SK-N-SH (cell line): ENCODE data around the gene FABP3. TPM values are rescaled to one million over a fixed set of nuclear protein-coding genes. Genes with fewer than 3 reads are reported as not detected.

Experiments
- CTCF ChIA-PET: fragments of 300-600, 350-600 bp; formaldehyde crosslinking; extraction: SDS; loops from one replicate; lab custom pipeline; 2021; lab: Yijun Ruan, JAX
- POLR2A ChIA-PET: fragments of 350-600 bp; sonication (Branson Sonifier 250); formaldehyde crosslinking; extraction: SDS; loops from one replicate; lab custom pipeline; 2020; ENCODE audit warnings: antibody characterized with exemption, inconsistent platforms; lab: Yijun Ruan, JAX
- DNase-seq: peaks from one replicate; pipeline ENCODE4 v3.0.0; 2012
- H2AFZ ChIP-seq: fragments of 200-600 bp; sonication (generic); 2 replicates; pipeline ENCODE4 v1.8.1; 2016; ENCODE audit warnings: antibody characterized with exemption, mild to moderate bottlenecking, low read depth
- H3F3A ChIP-seq: fragments of 200-600 bp; sonication (generic); replicated peaks from 2 replicates; pipeline ENCODE3; 2016; ENCODE audit warnings: antibody characterized with exemption, mild to moderate bottlenecking; ENCODE audit not compliant: insufficient read depth
- H3K27ac ChIP-seq, 2 experiments: fragments of 200-500 bp in 1 of 2; fragments of 200-600 bp in 1 of 2; sonication (Bioruptor generic) in 1 of 2; sonication (generic), shearing (Covaris generic) in 1 of 2; 2 replicates each; pipeline versions ENCODE4 v1.5.1 to v1.6.1; 2014 to 2016; ENCODE audit warnings: low read depth in 2 of 2, inconsistent platforms in 1 of 2, low read length in 1 of 2, mild to moderate bottlenecking in 1 of 2, mixed read lengths in 1 of 2
- H3K27me3 ChIP-seq: fragments of 200-600 bp; sonication (generic), shearing (Covaris generic); 2 replicates; pipeline ENCODE4 v1.6.1; 2016; ENCODE audit warnings: mixed run types; ENCODE audit not compliant: insufficient read depth
- H3K36me3 ChIP-seq, 2 experiments: fragments of 200-500 bp in 1 of 2; fragments of 200-600 bp in 1 of 2; sonication (Bioruptor generic) in 1 of 2; sonication (generic) in 1 of 2; replicated peaks in 1 of 2; 2 replicates each; pipeline versions ENCODE3 to v1.5.1; 2014 to 2016; ENCODE audit warnings: low read length in 1 of 2, mild to moderate bottlenecking in 1 of 2; ENCODE audit not compliant: insufficient read depth in 2 of 2, control insufficient read depth in 1 of 2
- H3K4me1 ChIP-seq, 2 experiments: fragments of 200-500 bp in 1 of 2; fragments of 200-600 bp in 1 of 2; sonication (Bioruptor generic) in 1 of 2; sonication (generic), shearing (Covaris generic) in 1 of 2; 2 replicates each; pipeline versions ENCODE4 v1.5.1 to v1.6.1; 2014 to 2016; ENCODE audit warnings: low read depth in 1 of 2, low read length in 1 of 2, mixed run types in 1 of 2; ENCODE audit not compliant: insufficient read depth in 2 of 2, control insufficient read depth in 1 of 2
- H3K4me2 ChIP-seq: fragments of 200-600 bp; sonication (generic), shearing (Covaris generic); 2 replicates; pipeline ENCODE4 v1.6.1; 2017; ENCODE audit warnings: mixed run types
- H3K4me3 ChIP-seq, 2 experiments: fragments of 200-500 bp in 1 of 2; fragments of 200-600 bp in 1 of 2; sonication (Bioruptor generic) in 1 of 2; sonication (generic), shearing (Covaris generic) in 1 of 2; 2 replicates each; pipeline versions ENCODE4 v1.5.1 to v1.8.1; 2014 to 2016; ENCODE audit warnings: low read depth in 2 of 2, inconsistent platforms in 1 of 2, low read length in 1 of 2, mild to moderate bottlenecking in 1 of 2, mixed read lengths in 1 of 2, moderate library complexity in 1 of 2
- H3K79me2 ChIP-seq: fragments of 200-600 bp; sonication (generic); 2 replicates; pipeline ENCODE4 v1.8.1; 2017; ENCODE audit warnings: mild to moderate bottlenecking; ENCODE audit not compliant: insufficient read depth
- H3K9ac ChIP-seq: fragments of 200-600 bp; sonication (generic); 2 replicates; pipeline ENCODE4 v1.6.1; 2017; ENCODE audit warnings: mixed run types
- H3K9me2 ChIP-seq: fragments of 200-600 bp; sonication (generic); 2 replicates; pipeline ENCODE4 v1.6.1; 2017; ENCODE audit warnings: mixed run types
- H3K9me3 ChIP-seq: fragments of 200-600 bp; sonication (generic); 2 replicates; pipeline ENCODE4 v1.6.1; 2017; ENCODE audit warnings: mixed run types, mild to moderate bottlenecking, moderate library complexity
- H4K20me1 ChIP-seq: fragments of 200-600 bp; sonication (generic); 2 replicates; pipeline ENCODE4 v1.6.1; 2017; ENCODE audit warnings: mild to moderate bottlenecking, mixed run types; ENCODE audit not compliant: insufficient read depth
- CHD2 ChIP-seq: fragments of 150-350 bp; IDR thresholded peaks from 2 replicates; pipeline ENCODE4 v1.6.1; 2018; ENCODE audit warnings: low read length; ENCODE audit not compliant: partially characterized antibody
- FOSL2 ChIP-seq: IDR thresholded peaks from 2 replicates; pipeline ENCODE4 v1.4.0; 2012; ENCODE audit warnings: low read depth, mild to moderate bottlenecking, moderate library complexity, borderline replicate concordance
- FOXJ3 ChIP-seq: sonication (generic); formaldehyde crosslinking; IDR thresholded peaks from 2 replicates; pipeline ENCODE4 v1.5.1; 2020; ENCODE audit warnings: mild to moderate bottlenecking, missing genetic modification reagents
- GABPA ChIP-seq: IDR thresholded peaks from 2 replicates; pipeline ENCODE4 v1.4.0; 2012; ENCODE audit warnings: low read depth, mild to moderate bottlenecking
- IRF3 ChIP-seq: fragments of 150-350 bp; IDR thresholded peaks from 2 replicates; pipeline ENCODE4 v1.6.1; 2016; ENCODE audit warnings: mild to moderate bottlenecking, low read depth, low read length
- JUND ChIP-seq: IDR thresholded peaks from 2 replicates; pipeline ENCODE4 v1.4.0; 2012
- MEF2A ChIP-seq: IDR thresholded peaks from 2 replicates; pipeline ENCODE4 v1.4.0; 2012; ENCODE audit warnings: low read depth, borderline replicate concordance
- NFIC ChIP-seq: IDR thresholded peaks from 2 replicates; pipeline ENCODE4 v1.4.0; 2012; ENCODE audit warnings: borderline replicate concordance
- NRF1 ChIP-seq: IDR thresholded peaks from 2 replicates; pipeline ENCODE4 v1.6.1; 2012; ENCODE audit warnings: low read depth, mild to moderate bottlenecking, low read length
- POLR2AphosphoS5 ChIP-seq: IDR thresholded peaks from 2 replicates; pipeline ENCODE4 v1.6.1; 2012; ENCODE audit warnings: low read depth, low read length
- RCOR1 ChIP-seq: fragments of 150-350 bp; IDR thresholded peaks from 2 replicates; pipeline ENCODE4 v1.6.1; 2017; ENCODE audit warnings: antibody characterized with exemption, low read length
- RFX5 ChIP-seq: IDR thresholded peaks from 2 replicates; pipeline ENCODE4 v1.6.1; 2012; ENCODE audit warnings: mild to moderate bottlenecking, improper control_type of control experiment, low read length
- SIN3A ChIP-seq: IDR thresholded peaks from 2 replicates; pipeline ENCODE4 v1.6.1; 2012; ENCODE audit warnings: low read depth, mild to moderate bottlenecking, low read length, moderate library complexity, borderline replicate concordance
- SMC3 ChIP-seq: IDR thresholded peaks from 2 replicates; pipeline ENCODE4 v1.6.1; 2012; ENCODE audit warnings: low read depth, low read length, improper control_type of control experiment
- TCF12 ChIP-seq: IDR thresholded peaks from 2 replicates; pipeline ENCODE4 v1.4.0; 2012
- USF2 ChIP-seq: fragments of 150-350 bp; IDR thresholded peaks from 2 replicates; pipeline ENCODE4 v1.6.1; 2017; ENCODE audit warnings: antibody characterized with exemption, low read length, low read depth, borderline replicate concordance
- YY1 ChIP-seq: IDR thresholded peaks from 2 replicates; pipeline ENCODE4 v1.4.0; 2012; ENCODE audit warnings: low read depth, mild to moderate bottlenecking
- ZBTB33 ChIP-seq: IDR thresholded peaks from 2 replicates; pipeline ENCODE4 v1.4.0; 2012; ENCODE audit warnings: low read depth, borderline replicate concordance
- WGBS: methylation state at CpG from one replicate; pipeline ENCODE4 v1.1.6; 2017; ENCODE audit warnings: low lambda C conversion rate; 5-methylcytosine and 5-hydroxymethylcytosine counted together
- polyA plus RNA-seq, 3 experiments: library from polyadenylated mRNA; depleted of rRNA; stranded (reverse); fragments of >200 nt; gene quantifications; 2 replicates each; pipeline ENCODE4 v1.2.3, GENCODE V29; 2012
- TF ChIP-seq, protein P1 (sequence below): IDR thresholded peaks from 2 replicates; pipeline ENCODE4 v1.4.0; 2012; ENCODE audit warnings: low read depth, borderline replicate concordance
- TF ChIP-seq, protein P2 (sequence below): IDR thresholded peaks from 2 replicates; pipeline ENCODE4 v1.4.0; 2012; ENCODE audit warnings: low read depth
- TF ChIP-seq, protein P3 (sequence below): fragments of 200-600 bp; sonication (generic); IDR thresholded peaks from 2 replicates; pipeline ENCODE4 v1.6.1; 2017; ENCODE audit warnings: antibody characterized with exemption, mild to moderate bottlenecking, moderate library complexity

FABP3 gene
- polyA plus RNA-seq, 1 of the 3 experiments (the other 2 are of a cell fraction) = 0.08 TPM

GRCh38 chr1:31407029-31407626 lies 34.3 kb upstream of the FABP3 start:
- ChIA-PET POLR2A (no interaction called here), CTCF (interaction anchor here (2.6 to 3.2 kb wide), 2 partner anchors 13 to 15 kb away, joined by 18 to 33 read pairs; no protein-coding TSS in a partner anchor)
- Histone ChIP-seq H3K36me3 (no peaks in the 10 kb centered on the region), H3K4me2 (no peak overlapping the region), H3K4me3 (no peak overlapping the region), H4K20me1 (no peaks in the 10 kb centered on the region), H3K4me1 (no peaks in the 10 kb centered on the region), H2AFZ (no peak overlapping the region), H3K79me2 (no peaks in the 10 kb centered on the region), H3K9ac (no peak overlapping the region), H3K9me2 (no peaks in the 10 kb centered on the region), H3K27ac (no peak overlapping the region), H3K9me3 (no peaks in the 10 kb centered on the region), H3K27me3 (no peaks in the 10 kb centered on the region), H3F3A (peaks cover 2% of the 10 kb centered on the region)
- no peak for TF ChIP-seq YY1
- no peak for TF ChIP-seq NRF1
- TF ChIP-seq FOXJ3 (CRISPR knock-in tag) = no peak
- TF ChIP-seq SIN3A = no peak
- no peak for TF ChIP-seq RFX5
- no peak for TF ChIP-seq USF2
- TF ChIP-seq GABPA = no peak
- TF ChIP-seq, protein P1, sequence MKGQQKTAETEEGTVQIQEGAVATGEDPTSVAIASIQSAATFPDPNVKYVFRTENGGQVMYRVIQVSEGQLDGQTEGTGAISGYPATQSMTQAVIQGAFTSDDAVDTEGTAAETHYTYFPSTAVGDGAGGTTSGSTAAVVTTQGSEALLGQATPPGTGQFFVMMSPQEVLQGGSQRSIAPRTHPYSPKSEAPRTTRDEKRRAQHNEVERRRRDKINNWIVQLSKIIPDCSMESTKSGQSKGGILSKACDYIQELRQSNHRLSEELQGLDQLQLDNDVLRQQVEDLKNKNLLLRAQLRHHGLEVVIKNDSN = no peak
- no peak for TF ChIP-seq FOSL2
- TF ChIP-seq MEF2A = no peak
- no peak for DNase-seq
- 80% methylated on average over 11 of the region's 18 CpGs for WGBS

- H4K20me1 ChIP-seq = no peaks in the 10 kb centered on the region
- no peak for DNase-seq
- no peaks in the 10 kb centered on the region for H3K9me2 ChIP-seq
- no peak overlapping the region for H3K4me3 ChIP-seq
- 78% methylated on average over 4 of the region's 6 CpGs for WGBS
- no peaks in the 10 kb centered on the region for H3K9me3 ChIP-seq
- H3K27ac ChIP-seq = no peak overlapping the region
- H3K9ac ChIP-seq = no peak overlapping the region
- H3K36me3 ChIP-seq = no peaks in the 10 kb centered on the region
- POLR2A ChIA-PET = no interaction called here
- H2AFZ ChIP-seq = no peak overlapping the region
- H3K4me1 ChIP-seq = no peaks in the 10 kb centered on the region
- CTCF ChIA-PET = interaction anchor here (0.9 to 3.2 kb wide), 6 partner anchors 11 to 222 kb away, joined by 3 to 33 read pairs (median 4); no protein-coding TSS in a partner anchor
- H3K4me2 ChIP-seq = no peak overlapping the region
- H3F3A ChIP-seq = no peaks in the 10 kb centered on the region
- H3K27me3 ChIP-seq = no peaks in the 10 kb centered on the region
- H3K79me2 ChIP-seq = no peaks in the 10 kb centered on the region
- no peak for TF ChIP-seq RCOR1
- no peak for TF ChIP-seq NFIC
- no peak for TF ChIP-seq CHD2
- TF ChIP-seq, protein P2, sequence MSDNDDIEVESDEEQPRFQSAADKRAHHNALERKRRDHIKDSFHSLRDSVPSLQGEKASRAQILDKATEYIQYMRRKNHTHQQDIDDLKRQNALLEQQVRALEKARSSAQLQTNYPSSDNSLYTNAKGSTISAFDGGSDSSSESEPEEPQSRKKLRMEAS = no peak
- TF ChIP-seq, protein P3, sequence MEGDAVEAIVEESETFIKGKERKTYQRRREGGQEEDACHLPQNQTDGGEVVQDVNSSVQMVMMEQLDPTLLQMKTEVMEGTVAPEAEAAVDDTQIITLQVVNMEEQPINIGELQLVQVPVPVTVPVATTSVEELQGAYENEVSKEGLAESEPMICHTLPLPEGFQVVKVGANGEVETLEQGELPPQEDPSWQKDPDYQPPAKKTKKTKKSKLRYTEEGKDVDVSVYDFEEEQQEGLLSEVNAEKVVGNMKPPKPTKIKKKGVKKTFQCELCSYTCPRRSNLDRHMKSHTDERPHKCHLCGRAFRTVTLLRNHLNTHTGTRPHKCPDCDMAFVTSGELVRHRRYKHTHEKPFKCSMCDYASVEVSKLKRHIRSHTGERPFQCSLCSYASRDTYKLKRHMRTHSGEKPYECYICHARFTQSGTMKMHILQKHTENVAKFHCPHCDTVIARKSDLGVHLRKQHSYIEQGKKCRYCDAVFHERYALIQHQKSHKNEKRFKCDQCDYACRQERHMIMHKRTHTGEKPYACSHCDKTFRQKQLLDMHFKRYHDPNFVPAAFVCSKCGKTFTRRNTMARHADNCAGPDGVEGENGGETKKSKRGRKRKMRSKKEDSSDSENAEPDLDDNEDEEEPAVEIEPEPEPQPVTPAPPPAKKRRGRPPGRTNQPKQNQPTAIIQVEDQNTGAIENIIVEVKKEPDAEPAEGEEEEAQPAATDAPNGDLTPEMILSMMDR = no peak
- TF ChIP-seq POLR2AphosphoS5 = no peak
- no peak for TF ChIP-seq RFX5
- TF ChIP-seq TCF12 = no peak
- TF ChIP-seq MEF2A = no peak
- no peak for TF ChIP-seq ZBTB33
- TF ChIP-seq FOXJ3 (CRISPR knock-in tag) = no peak
- TF ChIP-seq IRF3 = no peak
- TF ChIP-seq JUND = no peak
- TF ChIP-seq SMC3 = no peak
Measured at GRCh38 chr1:31405578-31406245, 32.8 kb upstream of the FABP3 start.
